AG04450 (cell line): ENCODE measurements around the gene DPP6. TPM values are rescaled to one million over a fixed set of nuclear protein-coding genes. Genes with fewer than 3 reads are reported as not detected.
"Not testable (repeated sequence)": the region's sequence is repeated elsewhere in the genome, so short reads cannot be mapped to it uniquely, and the experiment has no call there.

Experiments used
- CTCF ChIA-PET: fragments of 300-600, 350-600 bp; formaldehyde crosslinking; extraction: SDS; loops from one replicate; lab custom pipeline; 2022; ENCODE audit warnings: antibody characterized with exemption, inconsistent platforms; lab: Charles Lee
- POLR2A ChIA-PET: fragments of 350-600 bp; formaldehyde crosslinking; extraction: SDS; loops from one replicate; lab custom pipeline; 2021; ENCODE audit warnings: antibody characterized with exemption, inconsistent platforms; lab: Yijun Ruan, JAX
- DNase-seq: peaks from one replicate; pipeline ENCODE4 v3.0.0-alpha.2; 2011; ENCODE audit warnings: low read depth, low spot score
- H3K27ac ChIP-seq: one replicate; pipeline ENCODE4 v1.5.1; 2012; ENCODE audit warnings: low read depth, low read length, control low read depth
- H3K27me3 ChIP-seq: one replicate; pipeline ENCODE4 v1.6.0; 2012; ENCODE audit warnings: low read length; ENCODE audit not compliant: control insufficient read depth, insufficient read depth
- H3K4me3 ChIP-seq: 2 replicates; pipeline ENCODE4 v1.5.1; 2011; ENCODE audit warnings: mild to moderate bottlenecking, low read depth, low read length, control low read depth
- H3K9me3 ChIP-seq: 2 replicates; pipeline ENCODE4 v1.5.1; 2012; ENCODE audit warnings: low read length; ENCODE audit not compliant: control insufficient read depth, insufficient read depth
- polyA plus RNA-seq: library from polyadenylated mRNA; depleted of rRNA; stranded (reverse); fragments of >200 nt; gene quantifications from 2 replicates; pipeline ENCODE4 v1.2.3, GENCODE V29; 2011
- TF ChIP-seq, protein P1 (sequence below): IDR thresholded peaks from 2 replicates; pipeline ENCODE4 v1.5.1; 2011; ENCODE audit warnings: low read depth, low read length, control low read depth, inconsistent platforms

DPP6 gene
- polyA plus RNA-seq, 1 experiment = not detected

GRCh38 chr7:154051006-154051642 lies 1.1 kb upstream of the DPP6 start:
- DNase-seq, CTCF ChIA-PET, POLR2A ChIA-PET, H3K27me3 ChIP-seq, H3K27ac ChIP-seq, H3K4me3 ChIP-seq, H3K9me3 ChIP-seq: not testable (repeated sequence)

- H3K27ac ChIP-seq, H3K27me3 ChIP-seq, DNase-seq, H3K4me3 ChIP-seq, H3K9me3 ChIP-seq, POLR2A ChIA-PET, CTCF ChIA-PET: not testable (repeated sequence)
Observed at GRCh38 chr7:154052530-154053252, 493 bp downstream of the DPP6 start.

GRCh38 chr7:154053466-154054312 lies 1.5 kb downstream of the DPP6 start:
- CTCF ChIA-PET = not testable (repeated sequence)

DNA sequence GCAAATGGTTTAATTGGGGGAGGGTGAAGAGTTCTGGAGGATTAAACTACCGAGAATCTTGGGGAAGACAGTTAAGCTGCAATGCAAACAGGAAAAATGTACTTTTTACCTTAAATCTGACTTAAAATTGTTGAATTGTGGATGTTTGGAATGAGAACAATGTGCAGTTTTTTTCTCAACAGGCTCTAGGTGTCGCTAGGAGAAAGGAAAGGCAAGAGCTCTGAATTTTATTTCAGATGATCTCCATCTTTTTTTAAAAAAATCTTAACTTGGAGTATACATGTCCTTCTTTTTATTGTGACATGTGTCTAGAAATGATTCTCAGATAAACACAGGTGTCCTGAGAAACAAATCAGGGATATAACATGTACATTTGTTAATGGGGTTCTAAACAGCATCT lies 2.5 kb downstream of the DPP6 start:
- CTCF ChIA-PET, H3K4me3 ChIP-seq, DNase-seq, H3K27me3 ChIP-seq, H3K27ac ChIP-seq, POLR2A ChIA-PET: not testable (repeated sequence)
- H3K9me3 ChIP-seq = peaks cover 17% of the 10 kb centered on the region

More at GRCh38 chr7:154053466-154054312, 1.5 kb downstream of the DPP6 start:
- H3K4me3 ChIP-seq, H3K27me3 ChIP-seq, POLR2A ChIA-PET, DNase-seq, H3K27ac ChIP-seq: not testable (repeated sequence)
- H3K9me3 ChIP-seq = peaks cover 12% of the 10 kb centered on the region

DNA sequence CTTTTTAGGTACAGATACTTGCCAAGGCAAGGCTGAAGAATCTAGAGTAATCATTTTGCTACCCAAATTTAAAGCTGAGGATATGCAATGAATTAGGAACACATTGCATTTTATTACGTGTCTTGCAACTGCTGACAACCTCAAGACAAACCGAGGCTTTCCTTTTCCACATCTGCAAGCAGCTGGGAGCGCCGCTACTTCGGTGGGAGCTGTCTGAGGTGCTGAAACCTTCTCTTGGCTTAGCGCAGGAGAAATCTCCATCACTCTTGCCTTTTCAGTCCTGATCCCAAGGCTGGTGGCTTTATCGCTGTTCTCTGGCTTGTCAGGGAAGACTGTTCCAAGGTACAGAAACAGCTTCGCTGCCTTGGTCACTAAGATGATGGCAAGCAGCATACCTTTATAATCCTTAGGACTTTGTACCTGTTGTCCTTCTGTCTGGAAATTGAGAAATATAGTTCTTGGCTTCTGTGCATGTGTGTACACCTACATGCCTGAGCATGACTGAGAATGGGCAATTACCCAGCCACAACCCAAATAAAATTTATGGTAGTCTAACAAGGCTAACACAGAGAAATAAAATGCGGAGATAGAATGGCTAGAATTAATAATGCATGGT lies 3.4 kb downstream of the DPP6 start:
- DNase-seq, H3K27ac ChIP-seq, POLR2A ChIA-PET, H3K27me3 ChIP-seq, H3K4me3 ChIP-seq, CTCF ChIA-PET: not testable (repeated sequence)
- peaks cover 26% of the 10 kb centered on the region for H3K9me3 ChIP-seq

GRCh38 chr7:154058783-154059182 lies 6.6 kb downstream of the DPP6 start:
- H3K27ac ChIP-seq, CTCF ChIA-PET, POLR2A ChIA-PET, DNase-seq, H3K4me3 ChIP-seq, H3K27me3 ChIP-seq: not testable (repeated sequence)
- peaks cover 37% of the 10 kb centered on the region for H3K9me3 ChIP-seq

DNA sequence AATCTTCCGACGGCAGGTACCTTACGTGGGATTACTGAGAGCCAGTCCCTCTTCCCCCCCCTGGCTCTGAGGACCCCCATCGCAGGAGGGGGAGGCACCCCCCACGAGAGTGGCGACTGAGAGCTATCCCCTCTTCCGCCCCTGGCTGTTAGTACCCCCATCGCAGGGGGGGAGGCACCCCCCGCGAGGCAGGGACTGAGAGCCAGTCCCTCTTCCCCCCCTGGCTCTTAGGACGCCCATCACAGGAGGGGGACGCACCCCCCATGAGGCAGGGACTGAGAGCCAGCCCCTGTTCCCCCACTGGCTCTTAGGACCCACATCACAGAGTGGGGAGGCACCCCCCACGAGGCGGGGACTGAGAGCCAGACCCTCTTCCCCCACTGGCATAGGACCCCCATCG lies 8.4 kb downstream of the DPP6 start:
- H3K27me3 ChIP-seq, CTCF ChIA-PET, H3K27ac ChIP-seq, POLR2A ChIA-PET, DNase-seq, H3K4me3 ChIP-seq: not testable (repeated sequence)
- H3K9me3 ChIP-seq = peaks cover 41% of the 10 kb centered on the region

GRCh38 chr7:154071833-154072232 lies 19.6 kb downstream of the DPP6 start:
- peak; percentile 1 for DNase-seq
- CTCF ChIA-PET, H3K27me3 ChIP-seq, H3K4me3 ChIP-seq, H3K27ac ChIP-seq, POLR2A ChIA-PET: not testable (repeated sequence)
- H3K9me3 ChIP-seq = peaks cover 11% of the 10 kb centered on the region
- TF ChIP-seq, protein P1, sequence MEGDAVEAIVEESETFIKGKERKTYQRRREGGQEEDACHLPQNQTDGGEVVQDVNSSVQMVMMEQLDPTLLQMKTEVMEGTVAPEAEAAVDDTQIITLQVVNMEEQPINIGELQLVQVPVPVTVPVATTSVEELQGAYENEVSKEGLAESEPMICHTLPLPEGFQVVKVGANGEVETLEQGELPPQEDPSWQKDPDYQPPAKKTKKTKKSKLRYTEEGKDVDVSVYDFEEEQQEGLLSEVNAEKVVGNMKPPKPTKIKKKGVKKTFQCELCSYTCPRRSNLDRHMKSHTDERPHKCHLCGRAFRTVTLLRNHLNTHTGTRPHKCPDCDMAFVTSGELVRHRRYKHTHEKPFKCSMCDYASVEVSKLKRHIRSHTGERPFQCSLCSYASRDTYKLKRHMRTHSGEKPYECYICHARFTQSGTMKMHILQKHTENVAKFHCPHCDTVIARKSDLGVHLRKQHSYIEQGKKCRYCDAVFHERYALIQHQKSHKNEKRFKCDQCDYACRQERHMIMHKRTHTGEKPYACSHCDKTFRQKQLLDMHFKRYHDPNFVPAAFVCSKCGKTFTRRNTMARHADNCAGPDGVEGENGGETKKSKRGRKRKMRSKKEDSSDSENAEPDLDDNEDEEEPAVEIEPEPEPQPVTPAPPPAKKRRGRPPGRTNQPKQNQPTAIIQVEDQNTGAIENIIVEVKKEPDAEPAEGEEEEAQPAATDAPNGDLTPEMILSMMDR = peak; percentile 44

- POLR2A ChIA-PET, H3K4me3 ChIP-seq, CTCF ChIA-PET, DNase-seq, H3K27me3 ChIP-seq, H3K27ac ChIP-seq: not testable (repeated sequence)
- peaks cover 11% of the 10 kb centered on the region for H3K9me3 ChIP-seq
Observed at GRCh38 chr7:154072395-154073181, 20.4 kb downstream of the DPP6 start.

GRCh38 chr7:154078523-154078922 lies 26.3 kb downstream of the DPP6 start:
- CTCF ChIA-PET, H3K27ac ChIP-seq, POLR2A ChIA-PET, DNase-seq, H3K27me3 ChIP-seq, H3K9me3 ChIP-seq, H3K4me3 ChIP-seq: not testable (repeated sequence)
